OCI-LY7 (cell line): ENCODE data around the gene FAM13C. TPM values are rescaled to one million over a fixed set of nuclear protein-coding genes. Genes with fewer than 3 reads are reported as not detected.

Experiments
- BruUV-seq: library from RNA; stranded (reverse); fragments of 400-500 nt; replicated peaks from 2 replicates; lab custom pipeline; 2021; lab: Mats Ljungman, UMichigan
- CTCF ChIA-PET: fragments of 300-600 bp; sonication (Branson Sonifier 250); formaldehyde crosslinking; loops from one replicate; lab custom pipeline; 2022; ENCODE audit warnings: antibody characterized with exemption; ENCODE audit not compliant: unreplicated experiment; lab: Charles Lee
- POLR2A ChIA-PET: fragments of 300-600 bp; sonication (Branson Sonifier 250); formaldehyde crosslinking; loops from one replicate; lab custom pipeline; 2022; ENCODE audit warnings: antibody characterized with exemption; lab: Charles Lee
- DNase-seq: peaks from one replicate; pipeline ENCODE4 v3.0.0-alpha.2; 2015; ENCODE audit warnings: low spot score
- H2AFZ ChIP-seq: fragments of 200-600 bp; sonication (generic), shearing (Covaris generic); 2 replicates; pipeline ENCODE4 v1.6.1; 2014; ENCODE audit warnings: mild to moderate bottlenecking, antibody characterized with exemption, low read length, moderate library complexity
- H3K27ac ChIP-seq: fragments of 200-600 bp; sonication (generic); 2 replicates; pipeline ENCODE4 v1.5.1; 2014; ENCODE audit warnings: mixed run types, low read depth, mild to moderate bottlenecking, moderate library complexity, low read length, inconsistent platforms; ENCODE audit not compliant: poor library complexity, severe bottlenecking
- H3K36me3 ChIP-seq: fragments of 200-600 bp; sonication (generic); 2 replicates; pipeline ENCODE4 v1.6.1; 2014; ENCODE audit warnings: mild to moderate bottlenecking, antibody characterized with exemption, low read length, moderate library complexity, mixed read lengths; ENCODE audit not compliant: insufficient read depth
- H3K4me1 ChIP-seq: fragments of 200-600 bp; sonication (generic); 2 replicates; pipeline ENCODE4 v1.5.1; 2014; ENCODE audit warnings: mild to moderate bottlenecking, low read length; ENCODE audit not compliant: insufficient read depth, poor library complexity, severe bottlenecking
- H3K4me2 ChIP-seq: fragments of 200-600 bp; sonication (generic); 2 replicates; pipeline ENCODE4 v1.6.1; 2014; ENCODE audit warnings: mild to moderate bottlenecking, low read length
- H3K4me3 ChIP-seq: fragments of 200-600 bp; sonication (generic); 2 replicates; pipeline ENCODE4 v1.5.1; 2014; ENCODE audit warnings: mild to moderate bottlenecking, low read depth, low read length; ENCODE audit not compliant: poor library complexity, severe bottlenecking
- H3K79me2 ChIP-seq: fragments of 200-600 bp; sonication (generic); 2 replicates; pipeline ENCODE4 v1.6.1; 2016; ENCODE audit warnings: low read depth, mild to moderate bottlenecking, low read length, moderate library complexity, mixed read lengths; ENCODE audit not compliant: insufficient read depth
- H3K9me2 ChIP-seq: fragments of 200-600 bp; sonication (generic); 2 replicates; pipeline ENCODE4 v1.6.1; 2016; ENCODE audit warnings: mild to moderate bottlenecking, low read length, mixed read lengths; ENCODE audit not compliant: insufficient read depth
- H3K9me3 ChIP-seq: fragments of 200-600 bp; sonication (generic); 2 replicates; pipeline ENCODE4 v1.6.1; 2014; ENCODE audit warnings: mild to moderate bottlenecking, mixed run types, low read length, mixed read lengths
- H4K20me1 ChIP-seq: fragments of 200-600 bp; sonication (generic); 2 replicates; pipeline ENCODE4 v1.6.1; 2014; ENCODE audit warnings: mild to moderate bottlenecking, antibody characterized with exemption, low read length, moderate library complexity, mixed read lengths; ENCODE audit not compliant: insufficient read depth
- CTCF ChIP-seq: fragments of 200-600 bp; sonication (generic); conservative IDR thresholded peaks from 2 replicates; pipeline ENCODE4 v1.5.1; 2014; ENCODE audit warnings: mild to moderate bottlenecking, antibody characterized with exemption, low read length, moderate library complexity, mixed read lengths
- EZH2phosphoT487 ChIP-seq: fragments of 200-600 bp; sonication (generic); IDR thresholded peaks from 2 replicates; pipeline ENCODE4 v1.6.1; 2018; ENCODE audit warnings: low read depth, borderline replicate concordance, mild to moderate bottlenecking, mixed run types, antibody characterized with exemption, low read length, moderate library complexity, mixed read lengths
- intact Hi-C: fragments of 100-400 bp; cut with micrococcal nuclease; formaldehyde crosslinking; loops from one replicate; pipeline ENCODE4 v1.10.0; 2022; ENCODE audit not compliant: unreplicated experiment
- total RNA-seq, 2 experiments: library from RNA; depleted of rRNA in 1 of 2; stranded (reverse); fragments of >200 nt in 1 of 2; shearing (Covaris generic) in 1 of 2; gene quantifications; 2 replicates each; pipeline ENCODE4 v1.2.3, GENCODE V29; 2014 to 2022

Gene FAM13C
- total RNA-seq, 2 experiments from 2014 or later, result not detected

GRCh38 chr10:59381687-59382086 is 19.3 kb upstream of the FAM13C start:
- TF ChIP-seq CTCF, result no peak
- no peak for TF ChIP-seq EZH2phosphoT487
- DNase-seq, result no peak
- BruUV-seq, result no TSS peak
- ChIA-PET CTCF (no interaction called here), POLR2A (interaction anchor here (2.7 kb wide), 1 partner anchor 9 kb away, joined by 14 read pairs; no protein-coding TSS in a partner anchor)
- H2AFZ ChIP-seq, result no peak overlapping the region
- no peaks in the 10 kb centered on the region for H3K79me2 ChIP-seq
- intact Hi-C loops, result no loop called here
- no peaks in the 10 kb centered on the region for H3K9me3 ChIP-seq
- no peaks in the 10 kb centered on the region for H4K20me1 ChIP-seq
- H3K36me3 ChIP-seq, result no peaks in the 10 kb centered on the region
- no peak overlapping the region for H3K4me2 ChIP-seq
- H3K4me3 ChIP-seq, result no peak overlapping the region
- no peaks in the 10 kb centered on the region for H3K9me2 ChIP-seq
- no peak overlapping the region for H3K27ac ChIP-seq
- no peaks in the 10 kb centered on the region for H3K4me1 ChIP-seq

GRCh38 chr10:59376846-59377245 is 14.5 kb upstream of the FAM13C start:
- no peaks in the 10 kb centered on the region for H3K79me2 ChIP-seq
- H3K4me1 ChIP-seq, result no peaks in the 10 kb centered on the region
- no peaks in the 10 kb centered on the region for H3K36me3 ChIP-seq
- no peak overlapping the region for H3K27ac ChIP-seq
- H4K20me1 ChIP-seq, result no peaks in the 10 kb centered on the region
- no TSS peak for BruUV-seq
- no peak overlapping the region for H2AFZ ChIP-seq
- POLR2A ChIA-PET, result no interaction called here
- H3K4me3 ChIP-seq, result no peak overlapping the region
- TF ChIP-seq EZH2phosphoT487 (no peak), CTCF (no peak)
- H3K9me3 ChIP-seq, result no peaks in the 10 kb centered on the region
- H3K9me2 ChIP-seq, result no peaks in the 10 kb centered on the region
- intact Hi-C loops, result no loop called here
- no peak for DNase-seq
- no peak overlapping the region for H3K4me2 ChIP-seq
- CTCF ChIA-PET, result no interaction called here

DNA sequence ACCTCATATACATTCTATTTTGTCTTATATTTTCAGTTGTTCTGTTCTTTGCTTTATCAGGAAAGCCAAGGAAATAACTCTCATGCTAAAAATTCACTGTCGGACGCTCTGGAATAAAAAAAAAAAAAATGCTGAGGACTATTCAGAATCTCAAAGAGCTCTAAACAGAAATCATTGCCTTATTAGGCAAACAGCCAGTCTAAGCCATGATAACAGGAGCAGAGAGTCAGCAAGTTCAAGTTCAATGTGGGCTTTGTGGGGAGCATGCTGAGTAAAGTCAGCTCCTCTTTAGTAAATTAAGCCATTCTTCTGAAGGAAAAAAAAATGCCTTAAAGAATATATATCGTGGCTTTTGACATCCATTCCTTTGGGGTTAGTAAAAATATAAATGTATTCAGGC is 13.6 kb upstream of the FAM13C start:
- intact Hi-C loops, result no loop called here
- TF ChIP-seq EZH2phosphoT487, result no peak
- TF ChIP-seq CTCF, result no peak
- Histone ChIP-seq H3K4me2 (no peak overlapping the region), H3K36me3 (no peaks in the 10 kb centered on the region), H3K9me2 (no peaks in the 10 kb centered on the region), H4K20me1 (no peaks in the 10 kb centered on the region), H3K79me2 (no peaks in the 10 kb centered on the region), H3K27ac (no peak overlapping the region), H2AFZ (no peak overlapping the region), H3K9me3 (no peaks in the 10 kb centered on the region), H3K4me3 (no peak overlapping the region), H3K4me1 (no peaks in the 10 kb centered on the region)
- POLR2A ChIA-PET, result interaction anchor here (0.7 to 0.8 kb wide), 2 partner anchors 17 to 40 kb away, joined by 3 read pairs; no protein-coding TSS in a partner anchor
- no TSS peak for BruUV-seq
- no peak for DNase-seq
- CTCF ChIA-PET, result no interaction called here
